Astrocyte (in vitro differentiated cells and primary cell): ENCODE results near the gene WDR73.

Experiments
- EZH2 ChIP-seq: IDR thresholded peaks from 2 replicates; pipeline ENCODE4 v1.6.1; 2012; ENCODE audit warnings: mild to moderate bottlenecking, low read length, inconsistent platforms; ENCODE audit not compliant: insufficient read depth
- TF ChIP-seq, protein P1 (sequence below): IDR thresholded peaks from 2 replicates; pipeline ENCODE4 v1.5.1; 2011; ENCODE audit warnings: low read depth, mild to moderate bottlenecking, inconsistent platforms, low read length, moderate library complexity; ENCODE audit not compliant: insufficient read depth

- TF ChIP-seq, protein P1, sequence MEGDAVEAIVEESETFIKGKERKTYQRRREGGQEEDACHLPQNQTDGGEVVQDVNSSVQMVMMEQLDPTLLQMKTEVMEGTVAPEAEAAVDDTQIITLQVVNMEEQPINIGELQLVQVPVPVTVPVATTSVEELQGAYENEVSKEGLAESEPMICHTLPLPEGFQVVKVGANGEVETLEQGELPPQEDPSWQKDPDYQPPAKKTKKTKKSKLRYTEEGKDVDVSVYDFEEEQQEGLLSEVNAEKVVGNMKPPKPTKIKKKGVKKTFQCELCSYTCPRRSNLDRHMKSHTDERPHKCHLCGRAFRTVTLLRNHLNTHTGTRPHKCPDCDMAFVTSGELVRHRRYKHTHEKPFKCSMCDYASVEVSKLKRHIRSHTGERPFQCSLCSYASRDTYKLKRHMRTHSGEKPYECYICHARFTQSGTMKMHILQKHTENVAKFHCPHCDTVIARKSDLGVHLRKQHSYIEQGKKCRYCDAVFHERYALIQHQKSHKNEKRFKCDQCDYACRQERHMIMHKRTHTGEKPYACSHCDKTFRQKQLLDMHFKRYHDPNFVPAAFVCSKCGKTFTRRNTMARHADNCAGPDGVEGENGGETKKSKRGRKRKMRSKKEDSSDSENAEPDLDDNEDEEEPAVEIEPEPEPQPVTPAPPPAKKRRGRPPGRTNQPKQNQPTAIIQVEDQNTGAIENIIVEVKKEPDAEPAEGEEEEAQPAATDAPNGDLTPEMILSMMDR = no peak
- TF ChIP-seq EZH2 = no peak
These were observed 45.6 kb upstream of the WDR73 start for GRCh38 chr15:84699538-84700191.
